GM12873 (cell line): ENCODE results near the gene GPAM.

ENCODE experiments used
- TF ChIP-seq, protein P1 (sequence below): IDR thresholded peaks from 2 replicates; pipeline ENCODE4 v1.5.1; 2012; ENCODE audit warnings: low read depth, mild to moderate bottlenecking, moderate library complexity, low read length, control low read depth; ENCODE audit not compliant: insufficient read depth; ENCODE audit errors: missing control alignments

GPAM gene

DNA sequence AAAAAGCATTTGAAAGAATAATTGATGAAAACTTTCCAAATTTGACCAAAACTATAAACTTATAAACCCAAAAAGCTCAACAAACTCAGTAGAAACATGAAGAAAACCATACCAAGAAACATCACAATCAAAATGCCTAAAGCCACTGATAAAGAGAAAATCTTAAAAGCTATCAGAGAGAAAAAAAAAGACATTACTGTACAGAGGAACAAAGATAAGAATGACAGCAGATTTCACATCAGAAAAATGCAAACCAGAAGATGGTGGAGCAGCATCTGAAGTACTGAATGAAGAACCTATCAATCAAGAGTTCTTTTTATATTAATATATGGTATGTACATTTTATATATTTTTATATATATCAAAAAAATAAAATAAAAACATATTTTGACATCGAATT is 2.4 kb upstream of the GPAM start:
- TF ChIP-seq, protein P1, sequence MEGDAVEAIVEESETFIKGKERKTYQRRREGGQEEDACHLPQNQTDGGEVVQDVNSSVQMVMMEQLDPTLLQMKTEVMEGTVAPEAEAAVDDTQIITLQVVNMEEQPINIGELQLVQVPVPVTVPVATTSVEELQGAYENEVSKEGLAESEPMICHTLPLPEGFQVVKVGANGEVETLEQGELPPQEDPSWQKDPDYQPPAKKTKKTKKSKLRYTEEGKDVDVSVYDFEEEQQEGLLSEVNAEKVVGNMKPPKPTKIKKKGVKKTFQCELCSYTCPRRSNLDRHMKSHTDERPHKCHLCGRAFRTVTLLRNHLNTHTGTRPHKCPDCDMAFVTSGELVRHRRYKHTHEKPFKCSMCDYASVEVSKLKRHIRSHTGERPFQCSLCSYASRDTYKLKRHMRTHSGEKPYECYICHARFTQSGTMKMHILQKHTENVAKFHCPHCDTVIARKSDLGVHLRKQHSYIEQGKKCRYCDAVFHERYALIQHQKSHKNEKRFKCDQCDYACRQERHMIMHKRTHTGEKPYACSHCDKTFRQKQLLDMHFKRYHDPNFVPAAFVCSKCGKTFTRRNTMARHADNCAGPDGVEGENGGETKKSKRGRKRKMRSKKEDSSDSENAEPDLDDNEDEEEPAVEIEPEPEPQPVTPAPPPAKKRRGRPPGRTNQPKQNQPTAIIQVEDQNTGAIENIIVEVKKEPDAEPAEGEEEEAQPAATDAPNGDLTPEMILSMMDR: no peak

DNA sequence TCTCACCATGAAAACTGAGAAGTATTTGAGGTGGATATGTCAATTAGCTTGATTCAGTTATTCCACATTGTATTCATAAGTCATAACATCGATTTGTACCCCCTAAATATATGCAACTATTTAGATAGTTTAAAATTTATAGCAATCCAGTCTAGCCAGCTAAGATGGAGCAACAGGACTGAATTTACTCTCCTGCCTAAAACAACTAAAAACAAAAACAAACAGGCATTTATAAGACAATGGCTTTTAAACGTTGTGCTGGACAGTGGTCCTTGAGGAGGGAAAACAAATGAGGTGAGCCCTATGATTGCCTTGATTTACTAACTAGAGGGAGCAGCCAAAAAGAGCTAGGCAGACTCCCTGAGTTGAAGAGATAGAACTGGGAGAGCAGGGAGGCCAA is 814 bp upstream of the GPAM start:
- TF ChIP-seq, protein P1: no peak

DNA sequence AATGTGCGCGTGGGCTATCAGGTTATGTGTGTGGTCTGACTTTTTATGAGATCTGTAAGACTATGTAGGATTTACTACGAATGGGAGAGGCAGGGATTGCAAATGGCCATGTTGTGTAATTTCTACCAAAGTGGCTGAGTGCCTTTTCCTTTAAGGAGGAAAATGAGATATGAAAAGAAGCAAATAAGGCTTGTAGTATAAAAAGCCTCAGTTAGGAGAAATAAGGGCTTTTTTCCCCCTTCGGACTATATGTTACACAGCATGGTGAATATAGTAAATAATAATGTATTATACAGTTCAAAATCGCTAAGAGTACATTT is 447 bp upstream of the GPAM start:
- TF ChIP-seq, protein P1: no peak

DNA sequence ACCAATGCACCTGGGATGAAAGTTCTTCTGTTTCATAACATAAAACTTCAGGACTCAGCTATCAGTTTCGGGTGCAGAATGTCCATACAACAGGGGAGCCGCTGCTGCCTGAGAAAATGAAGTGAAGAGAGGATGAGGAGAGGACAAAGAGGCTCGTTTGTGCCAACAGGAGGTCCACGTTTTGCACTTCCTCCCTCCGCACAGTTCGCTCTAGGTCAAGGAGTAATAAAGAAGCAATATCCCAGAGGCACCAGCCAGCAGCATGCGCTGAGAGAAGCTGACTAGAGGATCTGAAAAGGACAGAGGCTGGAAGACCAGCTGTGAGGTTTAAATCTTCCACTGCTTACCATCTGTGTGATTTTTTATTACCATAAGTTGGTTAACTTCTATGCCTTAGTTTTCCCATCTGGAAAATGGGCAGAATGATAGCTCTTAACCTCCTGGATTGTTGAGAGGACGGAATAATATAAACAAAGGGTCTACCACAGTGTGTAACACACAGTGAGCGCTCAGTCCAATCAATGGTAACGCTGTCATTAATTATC is 709 bp downstream of the GPAM start:
- TF ChIP-seq, protein P1: no peak

DNA sequence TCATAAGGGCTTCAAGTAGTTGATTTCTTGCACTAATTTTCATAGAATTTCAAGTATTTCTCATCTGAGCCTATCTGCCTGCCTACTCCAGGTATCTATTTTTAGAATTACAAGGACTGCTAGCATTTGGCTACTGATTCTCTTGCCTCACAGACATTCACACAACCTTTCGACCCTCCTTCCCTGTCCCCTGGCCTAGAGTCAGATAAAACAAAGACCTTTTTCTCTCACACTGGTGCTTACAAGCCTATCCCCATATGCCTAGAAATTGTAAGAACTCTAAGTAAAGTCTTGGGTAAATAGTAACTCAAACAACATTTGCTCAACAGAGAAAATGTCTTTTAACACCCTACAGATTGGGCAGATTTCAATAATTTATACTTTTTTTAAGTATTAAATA is 6.3 kb downstream of the GPAM start:
- TF ChIP-seq, protein P1: no peak

DNA sequence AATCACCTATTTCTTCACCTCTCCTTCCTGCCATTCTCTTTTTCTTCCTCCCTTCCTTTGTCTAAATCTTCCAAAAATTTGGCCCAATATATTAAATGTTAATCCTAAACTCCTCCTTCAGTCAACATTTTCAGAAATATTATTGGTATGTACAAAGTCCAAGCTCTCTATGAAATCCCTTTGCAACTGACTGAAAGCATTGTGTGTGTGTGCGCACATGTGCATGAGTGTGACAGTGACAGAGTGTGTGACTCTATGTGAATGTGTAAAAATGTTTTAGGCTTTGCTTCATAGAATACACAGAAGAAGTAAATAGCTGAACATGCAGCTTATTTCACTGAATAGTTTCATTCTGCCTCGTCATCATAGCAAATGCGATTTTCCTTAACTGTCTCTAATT is 7.0 kb downstream of the GPAM start:
- TF ChIP-seq, protein P1: no peak

DNA sequence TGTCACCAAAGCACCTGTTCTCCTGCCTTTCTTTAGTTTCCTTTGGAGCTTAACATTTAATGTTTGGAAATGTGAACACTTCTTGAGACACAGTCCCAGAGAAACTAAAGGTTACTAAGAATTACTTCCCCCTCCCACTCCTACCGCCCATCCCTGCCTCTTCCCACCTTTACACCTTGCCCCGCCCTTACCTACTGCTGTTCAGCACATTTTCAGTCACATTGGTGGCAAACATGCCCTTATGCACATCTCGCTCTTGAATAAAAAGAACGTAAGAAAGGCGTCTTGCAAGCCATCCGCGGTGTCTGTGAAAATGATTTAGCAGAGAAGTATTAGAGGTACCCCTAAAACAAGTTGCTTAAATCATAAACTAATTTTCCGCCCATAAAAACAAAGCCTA is 8.2 kb downstream of the GPAM start:
- TF ChIP-seq, protein P1: no peak
